Upper lobe of left lung (tissue), 4 donors: ENCODE data around the gene NOL4L.

ENCODE experiments used
- EP300 ChIP-seq, 4 donors: sonication (generic); formaldehyde crosslinking; IDR thresholded peaks; one replicate each; pipeline ENCODE4 v1.5.1; 2017; ENCODE audit warnings: antibody characterized with exemption in 4 of 4, control low read depth in 2 of 4
- POLR2AphosphoS5 ChIP-seq, 2 donors: sonication (generic); formaldehyde crosslinking; IDR thresholded peaks; one replicate each; pipeline ENCODE4 v1.5.1; 2017; ENCODE audit warnings: antibody characterized with exemption in 2 of 2
- TF ChIP-seq, protein P1 (sequence below), 6 experiments: fragments of 450-650 bp in 4 of 6; fragments of 200-600 bp in 2 of 6; sonication (generic) in 2 of 6; IDR thresholded peaks; one replicate each; pipeline ENCODE4 v1.5.1; 2016 to 2019; ENCODE audit warnings: antibody characterized with exemption in 6 of 6

DNA sequence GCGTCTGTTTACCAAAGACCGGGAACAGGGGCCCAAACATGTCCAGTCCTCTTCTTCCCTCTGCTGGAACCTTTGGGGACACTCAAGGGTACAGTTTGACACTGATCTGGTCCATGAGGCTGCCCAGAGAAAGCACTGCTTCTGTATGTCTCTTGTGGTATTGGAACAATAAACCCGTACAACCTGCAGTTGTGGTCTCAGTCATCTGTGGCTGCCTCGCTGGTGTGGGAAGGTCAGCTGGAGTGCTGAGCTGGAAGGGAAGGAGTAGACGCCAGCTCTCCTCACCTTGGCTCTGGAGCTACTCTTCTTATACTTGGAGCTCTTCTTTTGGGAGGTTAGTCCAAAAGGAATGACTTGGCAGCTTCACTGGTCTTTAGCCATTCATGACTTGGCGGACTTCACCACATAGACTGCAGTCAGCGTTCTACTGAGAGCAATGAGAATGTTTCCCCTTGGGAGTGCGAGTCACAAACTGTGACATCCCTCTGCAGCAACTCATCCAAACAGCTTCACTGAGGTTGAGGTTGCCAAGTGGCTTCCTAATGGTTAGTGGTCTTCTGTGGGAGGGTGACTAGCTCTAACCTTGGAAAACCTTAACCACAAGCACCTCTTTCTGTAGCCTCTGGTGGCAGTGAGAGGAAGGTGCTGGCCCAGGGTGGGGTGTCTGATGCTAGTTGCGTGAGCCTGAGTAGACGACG lies 145.9 kb downstream of the NOL4L start:
- TF ChIP-seq, protein P1, sequence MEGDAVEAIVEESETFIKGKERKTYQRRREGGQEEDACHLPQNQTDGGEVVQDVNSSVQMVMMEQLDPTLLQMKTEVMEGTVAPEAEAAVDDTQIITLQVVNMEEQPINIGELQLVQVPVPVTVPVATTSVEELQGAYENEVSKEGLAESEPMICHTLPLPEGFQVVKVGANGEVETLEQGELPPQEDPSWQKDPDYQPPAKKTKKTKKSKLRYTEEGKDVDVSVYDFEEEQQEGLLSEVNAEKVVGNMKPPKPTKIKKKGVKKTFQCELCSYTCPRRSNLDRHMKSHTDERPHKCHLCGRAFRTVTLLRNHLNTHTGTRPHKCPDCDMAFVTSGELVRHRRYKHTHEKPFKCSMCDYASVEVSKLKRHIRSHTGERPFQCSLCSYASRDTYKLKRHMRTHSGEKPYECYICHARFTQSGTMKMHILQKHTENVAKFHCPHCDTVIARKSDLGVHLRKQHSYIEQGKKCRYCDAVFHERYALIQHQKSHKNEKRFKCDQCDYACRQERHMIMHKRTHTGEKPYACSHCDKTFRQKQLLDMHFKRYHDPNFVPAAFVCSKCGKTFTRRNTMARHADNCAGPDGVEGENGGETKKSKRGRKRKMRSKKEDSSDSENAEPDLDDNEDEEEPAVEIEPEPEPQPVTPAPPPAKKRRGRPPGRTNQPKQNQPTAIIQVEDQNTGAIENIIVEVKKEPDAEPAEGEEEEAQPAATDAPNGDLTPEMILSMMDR (IDR thresholded peaks at IDR 0.05) = no peak
- TF ChIP-seq EP300 (IDR thresholded peaks at IDR 0.05) (no peak), POLR2AphosphoS5 (IDR thresholded peaks at IDR 0.05) (no peak)
